Parathyroid adenoma (tissue), 2 donors: ENCODE results near the gene HSD3B7.

Source experiments
- H2AFZ ChIP-seq: fragments of 300-600 bp; sonication (generic); one replicate; pipeline ENCODE4 v1.7.0; 2017; ENCODE audit warnings: antibody characterized with exemption, mild to moderate bottlenecking
- H3K27ac ChIP-seq: fragments of 300-600 bp; sonication (generic); one replicate; pipeline ENCODE4 v1.7.0; 2017
- H3K27me3 ChIP-seq: fragments of 300-600 bp; sonication (generic); one replicate; pipeline ENCODE4 v1.7.0; 2017; ENCODE audit warnings: low read length; ENCODE audit not compliant: control insufficient read depth, insufficient read depth
- H3K36me3 ChIP-seq: fragments of 300-600 bp; sonication (generic); one replicate; pipeline ENCODE4 v1.7.0; 2017; ENCODE audit warnings: low read length; ENCODE audit not compliant: control insufficient read depth, insufficient read depth
- H3K4me1 ChIP-seq: fragments of 300-600 bp; sonication (generic); one replicate; pipeline ENCODE4 v1.7.0; 2017; ENCODE audit warnings: control low read depth
- H3K4me2 ChIP-seq: fragments of 300-600 bp; sonication (generic); one replicate; pipeline ENCODE4 v1.7.0; 2017; ENCODE audit warnings: low read length
- H3K4me3 ChIP-seq: fragments of 300-600 bp; sonication (generic); one replicate; pipeline ENCODE4 v1.7.0; 2017; ENCODE audit warnings: low read depth, low read length
- H3K79me2 ChIP-seq: fragments of 300-600 bp; sonication (generic); one replicate; pipeline ENCODE4 v1.7.0; 2017; ENCODE audit warnings: control low read depth
- H3K9ac ChIP-seq: fragments of 300-600 bp; sonication (generic); one replicate; pipeline ENCODE4 v1.7.0; 2017; ENCODE audit warnings: mild to moderate bottlenecking
- H3K9me3 ChIP-seq: fragments of 300-600 bp; sonication (generic); one replicate; pipeline ENCODE4 v1.7.0; 2017; ENCODE audit warnings: low read length; ENCODE audit not compliant: control insufficient read depth
- TF ChIP-seq, protein P1 (sequence below): fragments of 300-600 bp; sonication (generic); IDR thresholded peaks from one replicate; pipeline ENCODE4 v1.7.0; 2017; ENCODE audit warnings: antibody characterized with exemption, mild to moderate bottlenecking
- donor health status: primary hyperparathyroidism.

HSD3B7 gene

DNA sequence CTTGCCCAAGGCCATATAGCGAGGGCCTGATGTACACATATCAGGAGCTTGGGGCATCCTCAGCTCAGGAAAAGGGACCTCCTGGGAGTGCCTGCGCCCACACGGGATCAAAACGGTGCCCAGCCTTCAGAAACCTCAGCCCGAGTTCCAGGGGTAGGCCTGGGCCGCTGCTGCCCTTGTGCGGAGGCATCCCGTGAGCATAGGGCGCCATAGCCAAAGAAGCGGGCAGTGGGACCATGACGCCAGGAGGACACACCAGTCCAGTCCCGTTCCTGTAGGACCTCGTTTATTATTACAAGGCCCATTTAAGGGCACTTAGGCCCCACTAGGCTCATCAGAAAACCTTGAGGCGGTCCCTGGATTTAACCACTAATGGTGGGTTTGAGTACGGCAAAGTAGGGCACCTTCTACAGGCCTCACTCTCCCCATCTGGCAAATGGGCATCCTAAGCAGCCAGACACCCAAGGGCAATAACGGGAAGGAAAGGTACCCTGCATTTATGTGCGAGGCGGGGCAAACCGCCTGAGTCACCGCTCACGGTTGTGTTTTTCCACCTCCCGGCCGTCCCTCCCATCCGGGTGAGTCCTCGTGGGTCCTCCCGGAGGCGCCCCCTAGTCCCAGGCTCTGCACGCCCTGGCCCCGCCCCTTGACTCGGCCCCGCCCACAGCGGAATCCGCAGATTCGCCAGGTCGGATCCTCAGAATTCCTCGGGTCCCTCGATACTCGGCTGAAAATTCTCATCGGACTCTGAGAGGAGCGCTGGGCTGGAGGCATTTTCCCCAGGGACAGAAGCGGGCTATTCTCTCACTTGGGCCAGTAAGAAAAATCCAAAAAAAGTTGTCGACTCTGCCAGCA, 28.2 kb upstream of the HSD3B7 start:
- Histone ChIP-seq H3K4me1 (no peaks in the 10 kb centered on the region), H3K4me2 (peak overlapping the region; percentile 98), H2AFZ (peak overlapping the region; percentile 90), H3K9me3 (no peaks in the 10 kb centered on the region), H3K27me3 (no peaks in the 10 kb centered on the region), H3K79me2 (no peaks in the 10 kb centered on the region), H3K27ac (peak overlapping the region; percentile 95), H3K9ac (peak overlapping the region; percentile 49), H3K36me3 (no peaks in the 10 kb centered on the region), H3K4me3 (peak overlapping the region; percentile 81)
- TF ChIP-seq, protein P1, sequence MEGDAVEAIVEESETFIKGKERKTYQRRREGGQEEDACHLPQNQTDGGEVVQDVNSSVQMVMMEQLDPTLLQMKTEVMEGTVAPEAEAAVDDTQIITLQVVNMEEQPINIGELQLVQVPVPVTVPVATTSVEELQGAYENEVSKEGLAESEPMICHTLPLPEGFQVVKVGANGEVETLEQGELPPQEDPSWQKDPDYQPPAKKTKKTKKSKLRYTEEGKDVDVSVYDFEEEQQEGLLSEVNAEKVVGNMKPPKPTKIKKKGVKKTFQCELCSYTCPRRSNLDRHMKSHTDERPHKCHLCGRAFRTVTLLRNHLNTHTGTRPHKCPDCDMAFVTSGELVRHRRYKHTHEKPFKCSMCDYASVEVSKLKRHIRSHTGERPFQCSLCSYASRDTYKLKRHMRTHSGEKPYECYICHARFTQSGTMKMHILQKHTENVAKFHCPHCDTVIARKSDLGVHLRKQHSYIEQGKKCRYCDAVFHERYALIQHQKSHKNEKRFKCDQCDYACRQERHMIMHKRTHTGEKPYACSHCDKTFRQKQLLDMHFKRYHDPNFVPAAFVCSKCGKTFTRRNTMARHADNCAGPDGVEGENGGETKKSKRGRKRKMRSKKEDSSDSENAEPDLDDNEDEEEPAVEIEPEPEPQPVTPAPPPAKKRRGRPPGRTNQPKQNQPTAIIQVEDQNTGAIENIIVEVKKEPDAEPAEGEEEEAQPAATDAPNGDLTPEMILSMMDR: peak; percentile 38

DNA sequence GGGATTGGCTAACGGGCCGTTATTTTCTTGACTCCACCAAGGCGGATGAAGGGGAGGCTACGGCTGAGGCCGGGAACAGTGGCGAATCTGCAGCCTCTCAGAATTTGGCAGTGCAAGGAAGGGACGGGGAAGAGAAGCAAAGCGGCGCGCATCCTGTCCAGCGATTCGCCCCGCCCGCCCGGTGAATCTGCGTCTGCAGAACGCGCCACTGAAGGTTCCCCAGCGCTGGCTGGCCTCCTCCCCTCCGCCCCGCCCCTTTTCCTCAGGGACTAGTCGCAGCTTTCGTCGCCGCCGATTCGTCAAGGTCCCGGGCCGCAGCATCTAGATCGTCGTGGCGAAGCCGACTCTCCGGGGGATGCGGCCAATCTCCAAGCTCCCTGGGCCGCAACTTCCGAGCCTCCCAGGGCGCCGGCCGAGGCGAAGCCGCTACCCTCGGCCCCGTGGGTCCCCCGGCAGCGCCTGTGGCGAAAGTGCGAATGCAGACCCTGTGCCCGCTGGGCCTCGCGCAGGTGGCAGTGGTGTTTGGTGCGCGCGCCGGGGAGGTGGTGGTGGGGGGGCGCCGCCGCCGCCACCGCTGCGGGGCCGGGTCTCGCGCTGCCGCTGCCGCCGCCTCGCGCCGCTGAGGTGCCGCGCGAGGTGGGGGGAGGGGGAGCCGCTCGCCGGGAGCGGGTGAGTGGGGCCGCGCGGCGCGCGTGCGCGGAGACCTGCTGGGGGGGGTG, 27.4 kb upstream of the HSD3B7 start, which contains the start of gene SETD1A:
TSS of gene SETD1A (plus strand) at position 299 of the 719 bp plus-strand sequence. CDS start 978 bp downstream, outside the sequence.
- TF ChIP-seq, protein P1: no peak

DNA sequence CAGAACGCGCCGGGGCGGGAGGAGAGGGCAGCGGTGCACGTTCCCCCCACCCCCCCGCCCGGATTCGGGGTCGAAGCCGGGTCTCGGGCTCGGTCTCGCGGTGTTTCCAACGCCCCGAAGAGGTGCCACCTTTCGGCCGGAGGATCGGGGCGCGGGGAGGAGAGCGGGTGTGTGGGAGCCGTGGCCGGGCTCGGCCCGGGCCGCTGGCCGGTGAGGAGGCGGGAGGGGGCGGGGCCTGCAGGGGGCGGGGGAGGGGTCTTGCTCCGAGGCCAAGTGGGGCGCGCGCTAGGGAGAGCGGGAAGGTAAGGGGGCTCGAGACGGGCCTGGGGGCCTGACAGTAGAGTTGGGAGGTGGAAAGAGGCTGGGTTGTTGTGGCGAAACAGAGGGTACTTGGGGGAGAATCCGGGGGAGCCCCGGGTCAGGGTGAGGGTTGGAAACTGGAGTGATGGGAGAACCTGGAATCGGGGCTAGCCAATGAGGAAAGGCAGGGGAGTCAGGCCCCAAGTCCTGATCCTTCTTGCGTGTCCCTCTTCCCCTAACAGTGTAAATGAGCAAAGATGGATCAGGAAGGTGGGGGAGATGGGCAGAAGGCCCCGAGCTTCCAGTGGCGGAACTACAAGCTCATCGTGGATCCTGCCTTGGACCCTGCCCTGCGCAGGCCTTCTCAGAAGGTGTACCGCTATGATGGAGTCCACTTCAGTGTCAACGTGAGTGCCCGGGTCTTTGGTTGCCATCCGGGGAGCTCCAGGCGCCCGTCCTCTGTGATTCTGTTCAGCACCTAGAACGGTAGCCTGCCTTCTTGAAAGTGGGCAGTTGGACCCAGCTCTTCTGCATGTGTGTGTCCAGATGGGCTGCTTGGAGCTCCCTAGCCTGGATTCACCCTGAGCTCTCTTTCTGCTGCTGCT, 26.6 kb upstream of the HSD3B7 start:
- no peaks in the 10 kb centered on the region for H3K4me1 ChIP-seq
- no peaks in the 10 kb centered on the region for H3K79me2 ChIP-seq
- H3K36me3 ChIP-seq: no peaks in the 10 kb centered on the region
- peak overlapping the region; percentile 43 for H3K4me3 ChIP-seq
- no peaks in the 10 kb centered on the region for H3K9me3 ChIP-seq
- H3K9ac ChIP-seq: no peak overlapping the region
- TF ChIP-seq, protein P1: no peak
- H3K27ac ChIP-seq: no peak overlapping the region
- peak overlapping the region; percentile 67 for H3K4me2 ChIP-seq
- H3K27me3 ChIP-seq: no peaks in the 10 kb centered on the region
- H2AFZ ChIP-seq: no peak overlapping the region

More for the DNA sequence above, 27.4 kb upstream of the HSD3B7 start, which contains the start of gene SETD1A:
- H3K27me3 ChIP-seq: no peaks in the 10 kb centered on the region
- H3K9ac ChIP-seq: peak within 1 kb of the TSS; percentile 49
- H3K27ac ChIP-seq: peak within 1 kb of the TSS; percentile 95
- no peaks in the 10 kb centered on the region for H3K9me3 ChIP-seq
- H3K4me1 ChIP-seq: no peaks in the 10 kb centered on the region
- no peaks in the 10 kb centered on the region for H3K79me2 ChIP-seq
- peak within 1 kb of the TSS; percentile 90 for H2AFZ ChIP-seq
- H3K4me2 ChIP-seq: peak within 1 kb of the TSS; percentile 98
- H3K36me3 ChIP-seq: no peaks in the 10 kb centered on the region
- H3K4me3 ChIP-seq: peak within 1 kb of the TSS; percentile 81

GRCh38 chr16:30961384-30961783, 23.6 kb upstream of the HSD3B7 start:
- no peaks in the 10 kb centered on the region for H3K9me3 ChIP-seq
- H3K4me2 ChIP-seq: no peak overlapping the region
- no peaks in the 10 kb centered on the region for H3K4me1 ChIP-seq
- no peak overlapping the region for H3K4me3 ChIP-seq
- no peak overlapping the region for H2AFZ ChIP-seq
- H3K9ac ChIP-seq: no peak overlapping the region
- TF ChIP-seq, protein P1: no peak
- peaks cover 4% of the 10 kb centered on the region for H3K79me2 ChIP-seq
- no peaks in the 10 kb centered on the region for H3K27me3 ChIP-seq
- no peaks in the 10 kb centered on the region for H3K36me3 ChIP-seq
- no peak overlapping the region for H3K27ac ChIP-seq
